Activated CD4-positive, alpha-beta memory T cell treated with anti-CD3 and anti-CD28 coated beads, Interleukin-2, amount 10 ng/mL, durations not matched to agents 7 days and 5 days (primary cell): ENCODE results near the gene LRRC63. TPM values are rescaled to one million over a fixed set of nuclear protein-coding genes. Genes with fewer than 3 reads are reported as not detected.
"Not testable (repeated sequence)": the region's sequence is repeated elsewhere in the genome, so short reads cannot be mapped to it uniquely, and the experiment has no call there.

Experiments
- CTCF ChIA-PET: fragments of 350-600 bp; sonication (Branson Sonifier 250); formaldehyde crosslinking; loops from one replicate; lab custom pipeline; 2021; ENCODE audit warnings: antibody characterized with exemption, inconsistent platforms; lab: Charles Lee
- POLR2A ChIA-PET: fragments of 350-600 bp; sonication (Branson Sonifier 250); formaldehyde crosslinking; loops from one replicate; lab custom pipeline; 2021; ENCODE audit warnings: antibody characterized with exemption; lab: Charles Lee
- DNase-seq: peaks from one replicate; pipeline ENCODE4 v3.0.0-alpha.2; 2020
- H3K27ac Mint-ChIP-seq: one replicate; pipeline ENCODE4 v1.8.0; 2021; ENCODE audit warnings: mild to moderate bottlenecking, mixed read lengths
- H3K27me3 Mint-ChIP-seq: one replicate; pipeline ENCODE4 v1.8.0; 2021; ENCODE audit warnings: mixed read lengths
- H3K36me3 Mint-ChIP-seq: one replicate; pipeline ENCODE4 v1.8.0; 2021; ENCODE audit warnings: low read depth, mixed read lengths
- H3K4me1 Mint-ChIP-seq: one replicate; pipeline ENCODE4 v1.8.0; 2021; ENCODE audit warnings: mixed read lengths
- H3K4me3 Mint-ChIP-seq: one replicate; pipeline ENCODE4 v1.8.0; 2021; ENCODE audit warnings: mild to moderate bottlenecking, mixed read lengths
- H3K9me3 Mint-ChIP-seq: one replicate; pipeline ENCODE4 v1.8.0; 2021; ENCODE audit warnings: mixed read lengths
- total RNA-seq, 2 experiments: library from RNA; stranded (reverse); gene quantifications; one replicate each; pipeline ENCODE4 v1.2.3, GENCODE V29; 2021

Gene LRRC63
- 1 to 10 TPM in 1 of 2 experiments, under 1 TPM in 1; 0.83 to 1.1 TPM for total RNA-seq

- Mint-ChIP-seq H3K9me3 (peaks cover 7% of the 10 kb centered on the region), H3K4me1 (peaks cover 33% of the 10 kb centered on the region), H3K4me3 (peak within 1 kb of the TSS; percentile 93), H3K27ac (peak within 1 kb of the TSS; percentile 87), H3K36me3 (peaks cover 9% of the 10 kb centered on the region), H3K27me3 (no peaks in the 10 kb centered on the region)
- ChIA-PET POLR2A (interaction anchor here (0.9 to 2.3 kb wide), 11 partner anchors 10 to 159 kb away, joined by 3 to 23 read pairs (median 7); partner anchors contain the start of genes LCP1 and ZC3H13), CTCF (interaction anchor here (0.9 to 2.0 kb wide), 8 partner anchors 9 to 110 kb away, joined by 3 to 8 read pairs (median 6); no protein-coding TSS in a partner anchor)
- peak; percentile 89 for DNase-seq
These were observed at the start of gene LRRC63 for GRCh38 chr13:46211483-46212351. Gene LRRC63, plus strand, starts transcription at chr13:46211928. Its CDS starts 1,107 bp downstream, at chr13:46213035.

- peaks cover 85% of the 10 kb centered on the region for H3K4me1 Mint-ChIP-seq
- not testable (repeated sequence) for DNase-seq, H3K9me3 Mint-ChIP-seq, H3K27me3 Mint-ChIP-seq
- peak overlapping the region; percentile 44 for H3K4me3 Mint-ChIP-seq
- ChIA-PET POLR2A (interaction anchor here (18.7 kb wide), 1 partner anchor 14 kb away, joined by 552 read pairs; the partner anchor contains the start of gene LCP1), CTCF (interaction anchor here (4.0 kb wide), 1 partner anchor 7 kb away, joined by 53 read pairs; no protein-coding TSS in a partner anchor)
- H3K27ac Mint-ChIP-seq, result peak overlapping the region; percentile 86
- peaks cover 79% of the 10 kb centered on the region for H3K36me3 Mint-ChIP-seq
These were observed 49.0 kb upstream of the LRRC63 start for GRCh38 chr13:46162741-46163140.

- peak overlapping the region; percentile 64 for H3K27ac Mint-ChIP-seq
- POLR2A ChIA-PET, result interaction anchor here (18.7 kb wide), 1 partner anchor 12 kb away, joined by 552 read pairs; the partner anchor contains the start of gene LCP1
- H3K9me3 Mint-ChIP-seq, result no peaks in the 10 kb centered on the region
- DNase-seq, result no peak
- CTCF ChIA-PET, result interaction anchor here (1.8 kb wide), 1 partner anchor 9 kb away, joined by 6 read pairs; no protein-coding TSS in a partner anchor
- peak overlapping the region; percentile 3 for H3K4me3 Mint-ChIP-seq
- H3K4me1 Mint-ChIP-seq, result peaks cover 86% of the 10 kb centered on the region
- H3K36me3 Mint-ChIP-seq, result peaks cover 79% of the 10 kb centered on the region
- no peaks in the 10 kb centered on the region for H3K27me3 Mint-ChIP-seq
These were observed 47.1 kb upstream of the LRRC63 start for GRCh38 chr13:46164661-46165060.

- Mint-ChIP-seq H3K27ac (peak overlapping the region; percentile 60), H3K36me3 (peaks cover 79% of the 10 kb centered on the region), H3K4me3 (peak overlapping the region; percentile 38), H3K4me1 (peaks cover 86% of the 10 kb centered on the region), H3K27me3 (no peaks in the 10 kb centered on the region), H3K9me3 (no peaks in the 10 kb centered on the region)
- ChIA-PET POLR2A (interaction anchor here (0.7 to 18.7 kb wide), 2 partner anchors 11 to 15 kb away, joined by 3 to 552 read pairs; partner anchors contain the start of gene LCP1), CTCF (interaction anchor here (1.5 to 1.8 kb wide), 3 partner anchors 8 to 156 kb away, joined by 3 to 6 read pairs (median 3); no protein-coding TSS in a partner anchor)
- no peak for DNase-seq
These were observed 46.1 kb upstream of the LRRC63 start for GRCh38 chr13:46165485-46166223.

GRCh38 chr13:46166224-46166584, 45.5 kb upstream of the LRRC63 start:
- no peaks in the 10 kb centered on the region for H3K27me3 Mint-ChIP-seq
- H3K36me3 Mint-ChIP-seq, result peaks cover 84% of the 10 kb centered on the region
- DNase-seq, result no peak
- peaks cover 87% of the 10 kb centered on the region for H3K4me1 Mint-ChIP-seq
- peak overlapping the region; percentile 60 for H3K27ac Mint-ChIP-seq
- POLR2A ChIA-PET, result interaction anchor here (18.7 kb wide), 1 partner anchor 10 kb away, joined by 552 read pairs; the partner anchor contains the start of gene LCP1
- H3K4me3 Mint-ChIP-seq, result peak overlapping the region; percentile 38
- CTCF ChIA-PET, result interaction anchor here (1.5 to 1.7 kb wide), 2 partner anchors 26 to 155 kb away, joined by 3 read pairs; no protein-coding TSS in a partner anchor
- H3K9me3 Mint-ChIP-seq, result no peaks in the 10 kb centered on the region

- no peaks in the 10 kb centered on the region for H3K9me3 Mint-ChIP-seq
- no peaks in the 10 kb centered on the region for H3K27me3 Mint-ChIP-seq
- peaks cover 88% of the 10 kb centered on the region for H3K4me1 Mint-ChIP-seq
- ChIA-PET CTCF (interaction anchor here (0.6 to 5.7 kb wide), 4 partner anchors 6 to 44 kb away, joined by 4 to 53 read pairs (median 6); partner anchors contain the start of gene LRRC63), POLR2A (interaction anchor here (0.9 to 18.7 kb wide), 8 partner anchors 9 to 129 kb away, joined by 3 to 552 read pairs (median 4); partner anchors contain the start of gene LCP1)
- peaks cover 85% of the 10 kb centered on the region for H3K36me3 Mint-ChIP-seq
- peak overlapping the region; percentile 47 for H3K4me3 Mint-ChIP-seq
- DNase-seq, result no peak
- H3K27ac Mint-ChIP-seq, result peak overlapping the region; percentile 40
These were observed 44.6 kb upstream of the LRRC63 start for GRCh38 chr13:46166947-46167610.

- Mint-ChIP-seq H3K27ac (peak overlapping the region; percentile 96), H3K36me3 (peaks cover 90% of the 10 kb centered on the region), H3K27me3 (no peaks in the 10 kb centered on the region), H3K9me3 (no peaks in the 10 kb centered on the region), H3K4me1 (peaks cover 92% of the 10 kb centered on the region), H3K4me3 (peak overlapping the region; percentile 47)
- CTCF ChIA-PET, result interaction anchor here (0.7 to 5.7 kb wide), 5 partner anchors 8 to 106 kb away, joined by 3 to 53 read pairs (median 4); partner anchors contain the start of genes LCP1 and LRRC63
- no peak for DNase-seq
- POLR2A ChIA-PET, result interaction anchor here (1.2 to 18.7 kb wide), 7 partner anchors 8 to 29 kb away, joined by 3 to 552 read pairs (median 8); partner anchors contain the start of gene LCP1
These were observed 43.4 kb upstream of the LRRC63 start for GRCh38 chr13:46168341-46168740.

GRCh38 chr13:46168783-46169182, 42.9 kb upstream of the LRRC63 start:
- peak overlapping the region; percentile 96 for H3K27ac Mint-ChIP-seq
- DNase-seq, result no peak
- peaks cover 95% of the 10 kb centered on the region for H3K4me1 Mint-ChIP-seq
- peak overlapping the region; percentile 47 for H3K4me3 Mint-ChIP-seq
- no peaks in the 10 kb centered on the region for H3K27me3 Mint-ChIP-seq
- peaks cover 92% of the 10 kb centered on the region for H3K36me3 Mint-ChIP-seq
- POLR2A ChIA-PET, result interaction anchor here (1.2 to 18.7 kb wide), 5 partner anchors 8 to 27 kb away, joined by 7 to 552 read pairs (median 8); partner anchors contain the start of gene LCP1
- no peaks in the 10 kb centered on the region for H3K9me3 Mint-ChIP-seq
- CTCF ChIA-PET, result interaction anchor here (0.7 to 5.7 kb wide), 4 partner anchors 8 to 105 kb away, joined by 3 to 53 read pairs (median 4); partner anchors contain the start of gene LCP1

GRCh38 chr13:46169758-46170157, 42.0 kb upstream of the LRRC63 start:
- ChIA-PET CTCF (interaction anchor here (1.4 to 5.7 kb wide), 4 partner anchors 9 to 43 kb away, joined by 3 to 53 read pairs (median 18); partner anchors contain the start of gene LCP1), POLR2A (interaction anchor here (1.2 to 18.7 kb wide), 5 partner anchors 4 to 44 kb away, joined by 5 to 552 read pairs (median 12); partner anchors contain the start of gene LCP1)
- peaks cover 90% of the 10 kb centered on the region for H3K36me3 Mint-ChIP-seq

GRCh38 chr13:46170268-46170667, 41.5 kb upstream of the LRRC63 start:
- Mint-ChIP-seq H3K4me1 (peaks cover 96% of the 10 kb centered on the region), H3K27ac (peak overlapping the region; percentile 96), H3K27me3 (no peaks in the 10 kb centered on the region), H3K36me3 (peaks cover 92% of the 10 kb centered on the region), H3K4me3 (peak overlapping the region; percentile 68), H3K9me3 (no peaks in the 10 kb centered on the region)
- POLR2A ChIA-PET, result interaction anchor here (0.8 to 18.7 kb wide), 9 partner anchors 5 to 831 kb away, joined by 3 to 552 read pairs (median 12); partner anchors contain the start of genes LCP1 and LRRC63
- CTCF ChIA-PET, result interaction anchor here (0.9 to 5.7 kb wide), 8 partner anchors 9 to 151 kb away, joined by 3 to 53 read pairs (median 6); partner anchors contain the start of gene LCP1
- DNase-seq, result no peak

More at GRCh38 chr13:46169758-46170157, 42.0 kb upstream of the LRRC63 start:
- H3K4me3 Mint-ChIP-seq, result peak overlapping the region; percentile 68
- peaks cover 95% of the 10 kb centered on the region for H3K4me1 Mint-ChIP-seq
- no peaks in the 10 kb centered on the region for H3K27me3 Mint-ChIP-seq
- H3K27ac Mint-ChIP-seq, result peak overlapping the region; percentile 96
- DNase-seq, result no peak
- no peaks in the 10 kb centered on the region for H3K9me3 Mint-ChIP-seq

- Mint-ChIP-seq H3K4me3 (peak overlapping the region; percentile 68), H3K9me3 (no peaks in the 10 kb centered on the region), H3K27me3 (no peaks in the 10 kb centered on the region), H3K27ac (peak overlapping the region; percentile 96), H3K4me1 (peaks cover 97% of the 10 kb centered on the region), H3K36me3 (peaks cover 94% of the 10 kb centered on the region)
- no peak for DNase-seq
- CTCF ChIA-PET, result interaction anchor here (0.9 to 5.7 kb wide), 8 partner anchors 8 to 151 kb away, joined by 3 to 53 read pairs (median 6); partner anchors contain the start of gene LCP1
- POLR2A ChIA-PET, result interaction anchor here (0.8 to 18.7 kb wide), 8 partner anchors 5 to 831 kb away, joined by 3 to 552 read pairs (median 15); partner anchors contain the start of genes LCP1 and LRRC63
These were observed 41.0 kb upstream of the LRRC63 start for GRCh38 chr13:46170687-46171086.
